ENCODE measurements around the gene SLC11A2.

Gene SLC11A2

DNA sequence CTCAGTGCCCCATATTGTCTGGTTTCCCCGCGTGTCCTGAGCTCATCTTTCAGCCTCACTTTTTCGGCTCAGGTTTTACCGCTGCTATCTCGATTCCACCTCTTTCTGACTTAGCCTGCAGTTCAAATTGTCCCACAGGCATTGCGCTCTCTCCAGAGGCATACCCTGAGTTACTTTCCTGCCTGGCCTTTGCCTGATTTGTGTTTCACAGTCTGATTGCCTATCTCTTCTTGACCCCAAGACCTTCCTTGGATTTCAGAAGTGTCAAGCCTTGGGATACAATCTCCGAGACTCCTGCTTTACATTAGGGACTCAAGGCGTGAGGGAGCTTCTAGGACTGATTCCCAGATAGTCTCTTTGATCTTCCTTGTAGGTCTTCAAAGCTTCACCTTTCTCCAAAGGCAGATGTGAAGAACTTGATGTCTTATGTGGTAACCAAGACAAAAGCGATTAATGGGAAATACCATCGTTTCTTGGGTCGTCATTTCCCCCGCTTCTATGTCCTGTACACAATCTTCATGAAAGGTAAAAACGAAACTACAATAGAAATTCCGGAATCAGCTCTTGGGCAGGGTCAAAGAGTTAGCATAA, 22.6 kb upstream of the SLC11A2 start:
- H3K4me3 ChIP-seq (ENCODE audit: low read depth, low read length) = peak overlapping the region; percentile 75
- no peak for DNase-seq (ENCODE audit: low read depth)
- TF ChIP-seq, protein P1, sequence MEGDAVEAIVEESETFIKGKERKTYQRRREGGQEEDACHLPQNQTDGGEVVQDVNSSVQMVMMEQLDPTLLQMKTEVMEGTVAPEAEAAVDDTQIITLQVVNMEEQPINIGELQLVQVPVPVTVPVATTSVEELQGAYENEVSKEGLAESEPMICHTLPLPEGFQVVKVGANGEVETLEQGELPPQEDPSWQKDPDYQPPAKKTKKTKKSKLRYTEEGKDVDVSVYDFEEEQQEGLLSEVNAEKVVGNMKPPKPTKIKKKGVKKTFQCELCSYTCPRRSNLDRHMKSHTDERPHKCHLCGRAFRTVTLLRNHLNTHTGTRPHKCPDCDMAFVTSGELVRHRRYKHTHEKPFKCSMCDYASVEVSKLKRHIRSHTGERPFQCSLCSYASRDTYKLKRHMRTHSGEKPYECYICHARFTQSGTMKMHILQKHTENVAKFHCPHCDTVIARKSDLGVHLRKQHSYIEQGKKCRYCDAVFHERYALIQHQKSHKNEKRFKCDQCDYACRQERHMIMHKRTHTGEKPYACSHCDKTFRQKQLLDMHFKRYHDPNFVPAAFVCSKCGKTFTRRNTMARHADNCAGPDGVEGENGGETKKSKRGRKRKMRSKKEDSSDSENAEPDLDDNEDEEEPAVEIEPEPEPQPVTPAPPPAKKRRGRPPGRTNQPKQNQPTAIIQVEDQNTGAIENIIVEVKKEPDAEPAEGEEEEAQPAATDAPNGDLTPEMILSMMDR (IDR thresholded peaks at IDR 0.05; ENCODE audit: low read depth, low read length, missing control alignments) = no peak

DNA sequence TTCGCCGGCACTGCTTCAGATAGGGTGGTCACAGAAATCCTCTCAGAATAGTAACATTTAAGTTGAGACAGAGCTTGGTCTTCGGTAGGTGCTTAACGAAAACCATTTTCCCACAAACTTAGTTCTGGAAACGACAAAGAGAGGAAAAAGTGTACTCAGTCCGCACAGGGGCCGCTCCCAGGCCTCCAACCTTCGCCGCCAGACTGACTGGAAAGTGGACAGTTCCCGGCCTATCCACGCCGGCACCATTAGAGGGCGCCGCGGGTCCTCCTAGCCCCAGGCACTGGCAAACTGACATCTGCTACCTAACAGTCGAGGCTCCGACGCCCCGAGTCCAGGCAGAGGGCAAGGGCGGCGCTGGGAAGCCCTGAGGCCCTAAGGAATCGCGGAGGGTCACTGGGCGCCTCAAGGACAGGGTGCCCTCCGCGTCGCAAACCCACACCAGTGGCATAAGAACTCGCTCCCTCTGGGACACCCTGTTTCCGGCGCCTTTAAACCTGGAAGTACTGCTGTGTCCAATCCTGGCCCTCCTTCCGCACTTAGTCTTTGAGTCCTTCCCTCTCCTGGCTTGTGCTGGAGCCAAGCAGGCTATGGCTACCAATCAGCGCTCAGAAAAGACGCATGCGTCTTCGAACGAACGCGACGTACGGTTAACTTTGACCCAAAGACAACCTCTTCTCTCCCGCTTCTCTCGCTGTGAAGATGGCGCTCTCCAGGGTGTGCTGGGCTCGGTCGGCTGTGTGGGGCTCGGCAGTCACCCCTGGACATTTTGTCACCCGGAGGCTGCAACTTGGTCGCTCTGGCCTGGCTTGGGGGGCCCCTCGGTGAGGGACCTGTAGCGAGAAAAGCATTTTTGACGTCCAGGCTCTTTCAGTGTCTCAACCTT, 21.7 kb upstream of the SLC11A2 start, which contains the start of gene LETMD1:
Gene LETMD1 (plus strand): TSS at position 673 of the 886 bp plus-strand sequence. CDS start 30 bp downstream, at position 703.
- DNase-seq (ENCODE audit: low read depth) = peak; percentile 97
- TF ChIP-seq, protein P1 (IDR thresholded peaks at IDR 0.05; ENCODE audit: low read depth, low read length, missing control alignments) = peak; percentile 85
- peak within 1 kb of the TSS; percentile 75 for H3K4me3 ChIP-seq (ENCODE audit: low read depth, low read length)

DNA sequence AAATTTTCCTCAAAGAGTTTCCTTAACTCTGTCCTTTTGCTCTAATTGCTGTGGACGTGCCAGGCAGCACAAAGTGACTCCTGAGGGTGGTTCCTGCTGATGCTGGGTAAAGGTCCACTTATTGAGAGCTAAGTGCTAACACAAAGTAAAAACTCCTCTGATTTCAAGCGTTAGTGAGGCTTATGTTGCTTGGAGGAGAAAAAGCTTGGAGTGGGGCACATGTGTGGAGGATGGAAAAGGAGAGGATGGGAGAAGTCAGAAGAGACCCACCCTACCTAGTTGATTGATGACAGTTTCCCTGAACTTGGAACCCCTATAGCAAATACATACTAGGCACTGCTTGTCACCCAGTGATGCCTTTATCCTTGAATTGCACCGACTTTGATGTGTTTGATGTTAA, 10.1 kb upstream of the SLC11A2 start:
- DNase-seq (ENCODE audit: low read depth) = no peak
- TF ChIP-seq, protein P1 (IDR thresholded peaks at IDR 0.05; ENCODE audit: low read depth, low read length, missing control alignments) = no peak

DNA sequence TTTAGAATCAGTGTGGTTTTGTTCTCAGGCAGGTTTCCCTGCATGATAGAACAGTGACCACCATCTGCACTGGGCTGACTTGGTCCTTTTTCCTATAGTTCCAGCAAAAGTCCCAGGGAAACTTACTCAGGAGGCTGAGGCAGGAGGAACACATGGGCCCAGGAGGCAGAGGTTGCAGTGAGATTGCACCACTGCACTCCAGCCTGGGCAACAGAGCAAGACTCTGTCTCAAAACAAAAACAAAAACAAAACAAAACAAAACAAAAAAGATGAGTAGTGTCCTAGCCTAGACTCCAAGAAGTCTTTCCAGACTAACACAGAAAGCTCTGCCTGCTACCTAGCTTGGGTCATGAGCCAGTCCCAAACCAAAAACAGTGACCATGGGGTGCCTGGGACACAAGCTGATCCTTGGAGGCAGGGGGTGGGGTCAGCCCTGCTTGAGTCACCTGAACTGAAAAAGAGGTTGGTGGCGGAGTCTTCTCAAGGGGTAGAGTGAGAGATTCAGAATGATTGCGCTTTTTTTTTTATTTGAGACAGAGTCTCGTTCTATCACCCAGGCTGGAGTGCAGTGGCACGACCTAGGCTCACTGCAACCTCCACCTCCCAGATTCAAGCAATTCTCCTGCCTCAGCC, 7.4 kb upstream of the SLC11A2 start:
- no peak for DNase-seq (ENCODE audit: low read depth)
- TF ChIP-seq, protein P1 (IDR thresholded peaks at IDR 0.05; ENCODE audit: low read depth, low read length, missing control alignments) = no peak
- no peak overlapping the region for H3K4me3 ChIP-seq (ENCODE audit: low read depth, low read length)

More for the DNA sequence above, 10.1 kb upstream of the SLC11A2 start:
- no peak overlapping the region for H3K4me3 ChIP-seq (ENCODE audit: low read depth, low read length)

DNA sequence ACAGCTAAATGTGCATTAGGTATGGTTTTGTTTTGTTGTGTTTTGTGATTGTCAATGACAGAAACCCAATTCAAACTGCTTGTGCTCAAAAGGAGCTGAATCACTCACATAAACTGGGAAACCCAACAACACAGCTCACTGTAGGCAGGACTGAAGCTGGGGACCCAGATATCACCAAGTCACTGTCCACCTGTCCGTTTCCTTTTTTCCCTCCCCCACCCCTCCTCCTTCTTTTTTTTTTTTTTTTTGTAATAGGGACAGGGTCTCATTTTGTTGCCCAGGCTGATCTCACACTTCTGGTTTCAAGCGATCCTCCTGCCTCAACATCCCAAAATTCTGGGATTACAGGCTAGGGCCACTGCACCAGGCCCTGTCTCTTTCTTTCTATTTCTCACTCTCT, 6.9 kb upstream of the SLC11A2 start:
- no peak overlapping the region for H3K4me3 ChIP-seq (ENCODE audit: low read depth, low read length)
- TF ChIP-seq, protein P1 (IDR thresholded peaks at IDR 0.05; ENCODE audit: low read depth, low read length, missing control alignments) = no peak
- no peak for DNase-seq (ENCODE audit: low read depth)

DNA sequence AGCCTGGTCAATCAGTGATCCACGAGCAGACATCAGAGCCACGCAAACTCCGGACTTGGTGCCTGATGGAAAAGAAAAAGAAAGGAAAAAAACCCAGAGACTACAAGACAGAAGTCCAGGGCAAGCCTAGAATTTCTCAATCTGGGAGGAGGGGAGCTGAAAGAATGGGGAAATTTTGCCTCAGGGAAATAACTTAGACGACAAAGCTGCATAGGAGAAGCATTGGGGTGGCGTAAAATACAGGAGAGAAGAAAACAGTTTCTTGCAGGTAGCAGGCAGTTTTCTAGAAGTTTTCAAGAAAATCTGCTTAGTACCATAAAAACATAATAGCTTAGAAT, 2.6 kb upstream of the SLC11A2 start:
- no peak overlapping the region for H3K4me3 ChIP-seq (ENCODE audit: low read depth, low read length)
- no peak for DNase-seq (ENCODE audit: low read depth)
- TF ChIP-seq, protein P1 (IDR thresholded peaks at IDR 0.05; ENCODE audit: low read depth, low read length, missing control alignments) = no peak
